ENCODE data around the gene OLA1.

DNA sequence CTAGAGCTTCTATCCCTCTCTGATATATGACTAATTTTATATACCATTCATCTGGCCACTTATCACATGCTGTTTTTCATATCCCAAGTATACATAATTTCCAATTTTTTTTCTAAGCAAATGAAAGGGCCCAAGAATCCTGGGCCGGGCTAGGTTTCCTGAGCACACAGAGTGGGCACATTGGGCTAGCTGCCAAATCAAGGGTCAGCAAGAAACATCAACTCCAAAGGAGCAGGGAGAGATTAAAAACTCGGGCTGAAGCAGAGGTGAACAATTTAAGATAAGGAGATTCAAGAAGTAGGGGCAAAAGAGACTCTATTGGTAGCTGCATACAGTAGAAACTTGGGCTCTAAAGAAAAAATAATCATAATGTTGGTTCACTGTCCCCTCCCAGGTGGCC, 39.0 kb downstream of the OLA1 start:
- TF ChIP-seq POLR2AphosphoS5 (IDR thresholded peaks at IDR 0.05; ENCODE audit: low read depth, low read length): no peak
- TF ChIP-seq, protein P1, sequence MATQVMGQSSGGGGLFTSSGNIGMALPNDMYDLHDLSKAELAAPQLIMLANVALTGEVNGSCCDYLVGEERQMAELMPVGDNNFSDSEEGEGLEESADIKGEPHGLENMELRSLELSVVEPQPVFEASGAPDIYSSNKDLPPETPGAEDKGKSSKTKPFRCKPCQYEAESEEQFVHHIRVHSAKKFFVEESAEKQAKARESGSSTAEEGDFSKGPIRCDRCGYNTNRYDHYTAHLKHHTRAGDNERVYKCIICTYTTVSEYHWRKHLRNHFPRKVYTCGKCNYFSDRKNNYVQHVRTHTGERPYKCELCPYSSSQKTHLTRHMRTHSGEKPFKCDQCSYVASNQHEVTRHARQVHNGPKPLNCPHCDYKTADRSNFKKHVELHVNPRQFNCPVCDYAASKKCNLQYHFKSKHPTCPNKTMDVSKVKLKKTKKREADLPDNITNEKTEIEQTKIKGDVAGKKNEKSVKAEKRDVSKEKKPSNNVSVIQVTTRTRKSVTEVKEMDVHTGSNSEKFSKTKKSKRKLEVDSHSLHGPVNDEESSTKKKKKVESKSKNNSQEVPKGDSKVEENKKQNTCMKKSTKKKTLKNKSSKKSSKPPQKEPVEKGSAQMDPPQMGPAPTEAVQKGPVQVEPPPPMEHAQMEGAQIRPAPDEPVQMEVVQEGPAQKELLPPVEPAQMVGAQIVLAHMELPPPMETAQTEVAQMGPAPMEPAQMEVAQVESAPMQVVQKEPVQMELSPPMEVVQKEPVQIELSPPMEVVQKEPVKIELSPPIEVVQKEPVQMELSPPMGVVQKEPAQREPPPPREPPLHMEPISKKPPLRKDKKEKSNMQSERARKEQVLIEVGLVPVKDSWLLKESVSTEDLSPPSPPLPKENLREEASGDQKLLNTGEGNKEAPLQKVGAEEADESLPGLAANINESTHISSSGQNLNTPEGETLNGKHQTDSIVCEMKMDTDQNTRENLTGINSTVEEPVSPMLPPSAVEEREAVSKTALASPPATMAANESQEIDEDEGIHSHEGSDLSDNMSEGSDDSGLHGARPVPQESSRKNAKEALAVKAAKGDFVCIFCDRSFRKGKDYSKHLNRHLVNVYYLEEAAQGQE (IDR thresholded peaks at IDR 0.05; ENCODE audit: insufficient read depth in 1 of 2, low read depth in 2 of 2, low read length in 2 of 2): no peak
- no peak for TF ChIP-seq SIN3A (IDR thresholded peaks at IDR 0.05; ENCODE audit: borderline replicate concordance, insufficient read depth, low read length)

Data from PFSK-1 (cell line).